Stimulated activated CD4-positive, alpha-beta T cell treated with anti-CD3 and anti-CD28 coated beads, Interleukin-2, amount 100 ng/mL, for 4 hours (primary cell): Measurements from ENCODE around the gene CCDC124.
A peak's percentile ranks its signal among the peaks of the same experiment; 100 is the strongest.

Experiments
- DNase-seq: peaks from one replicate; pipeline ENCODE4 v3.0.0-alpha.2; 2020; ENCODE audit warnings: low read depth

The CCDC124 gene

GRCh38 chr19:17936379-17936778, 3.6 kb downstream of the CCDC124 start:
- no peak for DNase-seq

- no peak for DNase-seq
Measured at GRCh38 chr19:17937371-17937900, 4.6 kb downstream of the CCDC124 start.

- DNase-seq = peak; percentile 70
Measured at GRCh38 chr19:17938092-17938845, 5.5 kb downstream of the CCDC124 start.

GRCh38 chr19:17942181-17942580, 9.4 kb downstream of the CCDC124 start:
- DNase-seq = no peak

GRCh38 chr19:17942582-17943273, 9.9 kb downstream of the CCDC124 start:
- DNase-seq = no peak

GRCh38 chr19:17943274-17944221, 10.7 kb downstream of the CCDC124 start:
- no peak for DNase-seq

- no peak for DNase-seq
Measured at GRCh38 chr19:17944301-17944700, 11.5 kb downstream of the CCDC124 start.

GRCh38 chr19:17946965-17947784, 14.4 kb downstream of the CCDC124 start:
- no peak for DNase-seq

GRCh38 chr19:17947815-17948513, 15.1 kb downstream of the CCDC124 start:
- peak; percentile 94 for DNase-seq

GRCh38 chr19:17948514-17948900, 15.7 kb downstream of the CCDC124 start:
- DNase-seq = no peak

- DNase-seq = no peak
Measured at GRCh38 chr19:17948931-17949930, 16.4 kb downstream of the CCDC124 start.

GRCh38 chr19:17949956-17950309, 17.1 kb downstream of the CCDC124 start:
- no peak for DNase-seq

- DNase-seq = no peak
Measured at GRCh38 chr19:17950310-17951156, 17.7 kb downstream of the CCDC124 start.

GRCh38 chr19:17951157-17951989, 18.6 kb downstream of the CCDC124 start:
- no peak for DNase-seq

GRCh38 chr19:17951990-17952976, 19.5 kb downstream of the CCDC124 start:
- DNase-seq = no peak

GRCh38 chr19:17953316-17953801, 20.5 kb downstream of the CCDC124 start:
- DNase-seq = no peak
